NCI-H1436 treated with DMSO at 0.1 percent for 48 hours (cell line): ENCODE data around the gene UCKL1.
A peak's percentile ranks its signal among the peaks of the same experiment; 100 is the strongest.
"Not testable (repeated sequence)": the region's sequence is repeated elsewhere in the genome, so short reads cannot be mapped to it uniquely, and the experiment has no call there.

ENCODE experiments used
- DNase-seq: peaks from one replicate; lab custom pipeline; 2025; lab: John Stamatoyannopoulos, UW

Gene UCKL1

GRCh38 chr20:63955827-63956663 lies at the start of gene UCKL1:
Gene UCKL1, minus strand, starts transcription at chr20:63956416. Its CDS starts 44 bp downstream, at chr20:63956372.
- peak; percentile 59 for DNase-seq

GRCh38 chr20:64005394-64005793 lies 49.2 kb upstream of the UCKL1 start:
- no peak for DNase-seq

GRCh38 chr20:64003960-64004725 lies 47.9 kb upstream of the UCKL1 start:
- DNase-seq: no peak

GRCh38 chr20:64001607-64002011 lies 45.4 kb upstream of the UCKL1 start:
- DNase-seq: no peak

- no peak for DNase-seq
Observed at GRCh38 chr20:64000906-64001305, 44.7 kb upstream of the UCKL1 start.

- DNase-seq: no peak
Observed at GRCh38 chr20:63982937-63983336, 26.7 kb upstream of the UCKL1 start.

- peak; percentile 68 for DNase-seq
Observed at GRCh38 chr20:63980806-63981728, 24.9 kb upstream of the UCKL1 start, which contains the start of gene PRPF6. Gene PRPF6, plus strand, starts transcription at chr20:63981132. Its CDS starts 114 bp downstream, at chr20:63981246.

GRCh38 chr20:63980317-63980805 lies 24.1 kb upstream of the UCKL1 start:
- no peak for DNase-seq

- no peak for DNase-seq
Observed at GRCh38 chr20:63979557-63980316, 23.5 kb upstream of the UCKL1 start, which contains the start of gene SAMD10. Gene SAMD10, minus strand, starts transcription at chr20:63979642. Its CDS starts 175 bp downstream, at chr20:63979467.

GRCh38 chr20:63979229-63979556 lies 23.0 kb upstream of the UCKL1 start:
- no peak for DNase-seq

- no peak for DNase-seq
Observed at GRCh38 chr20:63978319-63979228, 22.4 kb upstream of the UCKL1 start.

- DNase-seq: no peak
Observed at GRCh38 chr20:63977739-63978276, 21.6 kb upstream of the UCKL1 start.

GRCh38 chr20:63976980-63977738 lies 20.9 kb upstream of the UCKL1 start:
- no peak for DNase-seq

- not testable (repeated sequence) for DNase-seq
Observed at GRCh38 chr20:63976511-63976910, 20.3 kb upstream of the UCKL1 start.

- no peak for DNase-seq
Observed at GRCh38 chr20:63974402-63975200, 18.4 kb upstream of the UCKL1 start.

GRCh38 chr20:63973636-63974401 lies 17.6 kb upstream of the UCKL1 start:
- no peak for DNase-seq

- no peak for DNase-seq
Observed at GRCh38 chr20:63973160-63973479, 16.9 kb upstream of the UCKL1 start.
